Trophoblast cell (in vitro differentiated cells and primary cell): ENCODE measurements around the gene VAV3.
A peak's percentile ranks its signal among the peaks of the same experiment; 100 is the strongest.

Experiments
- DNase-seq, 2 donors: peaks; one replicate each; pipeline ENCODE4 v3.0.0-alpha.2; 2016
- H2AFZ ChIP-seq: 2 replicates; pipeline ENCODE4 v1.6.1; 2013; ENCODE audit warnings: low read length, moderate library complexity, mild to moderate bottlenecking; ENCODE audit not compliant: insufficient read depth, poor library complexity
- H2AK5ac ChIP-seq: 2 replicates; pipeline ENCODE4 v1.6.1; 2013; ENCODE audit warnings: mild to moderate bottlenecking, low read length
- H2BK120ac ChIP-seq: 2 replicates; pipeline ENCODE4 v1.6.1; 2013; ENCODE audit warnings: low read length, mild to moderate bottlenecking, moderate library complexity; ENCODE audit not compliant: insufficient read depth, poor library complexity
- H2BK12ac ChIP-seq: 2 replicates; pipeline ENCODE4 v1.6.1; 2013; ENCODE audit warnings: mild to moderate bottlenecking, low read length, moderate library complexity
- H2BK5ac ChIP-seq: 2 replicates; pipeline ENCODE4 v1.6.1; 2013; ENCODE audit warnings: low read length, low read depth, moderate library complexity, mild to moderate bottlenecking; ENCODE audit not compliant: poor library complexity
- H3K14ac ChIP-seq: 2 replicates; pipeline ENCODE4 v1.6.1; 2013; ENCODE audit warnings: mild to moderate bottlenecking, low read length
- H3K18ac ChIP-seq: 2 replicates; pipeline ENCODE4 v1.6.1; 2013; ENCODE audit warnings: mild to moderate bottlenecking, low read length
- H3K23ac ChIP-seq: 2 replicates; pipeline ENCODE4 v1.6.1; 2013; ENCODE audit warnings: low read length
- H3K27ac ChIP-seq: 2 replicates; pipeline ENCODE4 v1.5.1; 2013; ENCODE audit warnings: low read depth, mild to moderate bottlenecking, inconsistent platforms, low read length, moderate library complexity
- H3K27me3 ChIP-seq: 2 replicates; pipeline ENCODE4 v1.6.1; 2013; ENCODE audit warnings: inconsistent platforms, mild to moderate bottlenecking, low read length, moderate library complexity; ENCODE audit not compliant: insufficient read depth
- H3K36me3 ChIP-seq, 2 experiments: 1 replicate in 1 of 2; 2 replicates in 1 of 2; pipeline ENCODE4 v1.6.1; 2013; ENCODE audit warnings: low read length in 2 of 2, mild to moderate bottlenecking in 2 of 2, moderate library complexity in 1 of 2; ENCODE audit not compliant: insufficient read depth in 2 of 2, control insufficient read depth in 1 of 2
- H3K4ac ChIP-seq: 2 replicates; pipeline ENCODE4 v1.6.1; 2013; ENCODE audit warnings: low read depth, mild to moderate bottlenecking, low read length, moderate library complexity
- H3K4me1 ChIP-seq, 2 experiments: 1 replicate in 1 of 2; 2 replicates in 1 of 2; pipeline ENCODE4 v1.6.1; 2013; ENCODE audit warnings: low read length in 2 of 2, mild to moderate bottlenecking in 2 of 2, moderate library complexity in 1 of 2; ENCODE audit not compliant: insufficient read depth in 2 of 2, control insufficient read depth in 1 of 2
- H3K4me2 ChIP-seq: 2 replicates; pipeline ENCODE4 v1.6.1; 2013; ENCODE audit warnings: inconsistent platforms, mild to moderate bottlenecking, low read length, moderate library complexity
- H3K4me3 ChIP-seq: 2 replicates; pipeline ENCODE4 v1.5.1; 2013; ENCODE audit warnings: mild to moderate bottlenecking, low read depth, low read length, inconsistent platforms
- H3K79me1 ChIP-seq: one replicate; pipeline ENCODE4 v1.6.1; 2013; ENCODE audit warnings: low read length
- H3K79me2 ChIP-seq: 2 replicates; pipeline ENCODE4 v1.6.1; 2013; ENCODE audit warnings: low read length, mild to moderate bottlenecking; ENCODE audit not compliant: control insufficient read depth, insufficient read depth, poor library complexity
- H3K9ac ChIP-seq: 2 replicates; pipeline ENCODE4 v1.6.1; 2013; ENCODE audit warnings: mild to moderate bottlenecking, low read length
- H3K9me3 ChIP-seq: 2 replicates; pipeline ENCODE4 v1.6.1; 2013; ENCODE audit warnings: low read depth, mild to moderate bottlenecking, control low read depth, inconsistent platforms, low read length; ENCODE audit not compliant: insufficient read depth
- H4K12ac ChIP-seq: 2 replicates; pipeline ENCODE4 v1.6.1; 2013; ENCODE audit warnings: low read depth, mild to moderate bottlenecking, low read length, moderate library complexity
- H4K8ac ChIP-seq: 2 replicates; pipeline ENCODE4 v1.6.1; 2013; ENCODE audit warnings: low read depth, mild to moderate bottlenecking, low read length, moderate library complexity
- H4K91ac ChIP-seq: one replicate; pipeline ENCODE4 v1.6.1; 2013; ENCODE audit warnings: low read depth, mild to moderate bottlenecking, low read length, moderate library complexity
- WGBS: extraction: QIAGEN DNeasy Blood & Tissue Kit; methylation state at CpG from one replicate; pipeline ENCODE4 v1.1.7; 2013; ENCODE audit warnings: missing lambda C conversion rate; ENCODE audit not compliant: insufficient read length, insufficient coverage; ENCODE audit errors: extremely low coverage; 5-methylcytosine and 5-hydroxymethylcytosine counted together

The VAV3 gene

GRCh38 chr1:107546576-107546975 is 418.4 kb downstream of the VAV3 start:
- no peak overlapping the region for H3K27ac ChIP-seq
- no CpG with 5 or more reads among the region's 4 CpGs for WGBS
- no peak overlapping the region for H3K14ac ChIP-seq

DNA sequence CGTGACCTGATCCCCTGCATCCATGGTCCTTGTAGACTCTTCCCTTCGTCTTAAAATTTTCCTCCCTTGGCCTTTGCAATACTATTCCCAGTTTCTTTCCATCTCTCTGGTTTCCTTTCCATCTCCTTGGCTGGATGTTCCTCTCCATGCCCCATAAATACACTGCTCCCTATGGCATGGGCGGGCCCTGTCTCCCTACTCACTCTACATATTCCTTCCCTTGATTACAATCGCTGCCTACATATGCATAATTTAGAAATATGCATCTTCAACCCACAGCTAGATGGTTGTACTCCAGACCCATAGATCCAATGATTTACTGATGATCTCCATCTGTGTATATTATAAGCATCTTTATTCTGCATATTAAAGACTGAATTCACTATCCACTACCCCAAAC is 419.1 kb downstream of the VAV3 start:
- no peak overlapping the region for H4K8ac ChIP-seq
- H2AK5ac ChIP-seq = no peak overlapping the region
- no peak overlapping the region for H3K27ac ChIP-seq
- no peak overlapping the region for H2AFZ ChIP-seq
- H2BK120ac ChIP-seq = no peak overlapping the region
- H3K18ac ChIP-seq = no peak overlapping the region
- H3K4ac ChIP-seq = no peak overlapping the region
- H3K4me2 ChIP-seq = no peak overlapping the region
- H4K91ac ChIP-seq = no peak overlapping the region
- H3K4me3 ChIP-seq = no peak overlapping the region
- no peak overlapping the region for H2BK5ac ChIP-seq
- H3K9ac ChIP-seq = no peak overlapping the region
- no peak overlapping the region for H4K12ac ChIP-seq
- H3K14ac ChIP-seq = no peak overlapping the region
- no peak overlapping the region for H2BK12ac ChIP-seq
- no peak for DNase-seq
- no CpG with 5 or more reads among the region's 4 CpGs for WGBS
- H3K36me3 ChIP-seq = no peaks in the 10 kb centered on the region
- no peaks in the 10 kb centered on the region for H3K9me3 ChIP-seq
- no peaks in the 10 kb centered on the region for H3K27me3 ChIP-seq
- H3K4me1 ChIP-seq = no peaks in the 10 kb centered on the region
- no peaks in the 10 kb centered on the region for H3K79me1 ChIP-seq
- H3K79me2 ChIP-seq = no peaks in the 10 kb centered on the region
- no peak overlapping the region for H3K23ac ChIP-seq

More at GRCh38 chr1:107546576-107546975, 418.4 kb downstream of the VAV3 start:
- Histone ChIP-seq H2BK12ac (no peak overlapping the region), H4K8ac (no peak overlapping the region), H4K91ac (no peak overlapping the region), H3K4me3 (no peak overlapping the region), H3K4me1 (no peaks in the 10 kb centered on the region), H2AFZ (no peak overlapping the region), H3K4me2 (no peak overlapping the region), H3K9ac (no peak overlapping the region), H3K79me2 (no peaks in the 10 kb centered on the region), H3K9me3 (no peaks in the 10 kb centered on the region), H3K18ac (no peak overlapping the region), H2AK5ac (no peak overlapping the region), H4K12ac (no peak overlapping the region), H3K36me3 (no peaks in the 10 kb centered on the region), H3K79me1 (no peaks in the 10 kb centered on the region), H3K27me3 (no peaks in the 10 kb centered on the region), H2BK5ac (no peak overlapping the region), H2BK120ac (no peak overlapping the region), H3K4ac (no peak overlapping the region), H3K23ac (no peak overlapping the region)
- DNase-seq = peak in 1 of 2 donors; percentile 59

DNA sequence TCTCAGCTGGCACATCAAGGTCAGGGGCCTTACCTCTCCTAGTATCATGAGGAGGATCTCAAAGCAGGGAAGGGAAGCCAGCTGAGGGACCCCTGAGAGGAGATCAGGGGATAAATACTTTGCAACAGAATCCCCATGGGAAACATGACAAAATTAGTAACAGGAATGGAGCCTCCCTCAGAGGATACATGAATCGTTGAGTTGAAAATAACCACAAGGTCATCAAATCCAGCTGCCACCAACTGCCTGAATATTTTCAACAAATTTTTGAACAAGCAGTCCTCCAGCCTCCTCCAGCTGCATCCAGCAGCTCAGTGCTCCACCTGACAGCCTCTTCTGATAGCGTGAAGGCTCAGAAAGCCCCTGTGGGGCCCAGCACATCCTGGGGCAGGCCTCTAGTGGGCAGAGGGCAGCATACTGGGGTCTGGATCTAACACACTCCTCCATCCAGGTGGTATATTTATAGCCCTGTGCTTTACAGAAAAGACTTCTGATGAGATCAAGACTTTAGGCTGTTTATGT is 419.9 kb downstream of the VAV3 start:
- H4K8ac ChIP-seq = no peak overlapping the region
- no peak overlapping the region for H2BK12ac ChIP-seq
- H3K14ac ChIP-seq = no peak overlapping the region
- H3K27ac ChIP-seq = no peak overlapping the region
- H3K4ac ChIP-seq = no peak overlapping the region
- no peak overlapping the region for H2BK5ac ChIP-seq
- no peak overlapping the region for H2AFZ ChIP-seq
- no peak overlapping the region for H2AK5ac ChIP-seq
- no peak for DNase-seq
- no peak overlapping the region for H3K4me2 ChIP-seq
- H3K4me3 ChIP-seq = no peak overlapping the region
- no peak overlapping the region for H4K91ac ChIP-seq
- no peak overlapping the region for H2BK120ac ChIP-seq
- no peak overlapping the region for H4K12ac ChIP-seq
- WGBS = no CpG with 5 or more reads among the region's 2 CpGs
- no peaks in the 10 kb centered on the region for H3K36me3 ChIP-seq
- no peaks in the 10 kb centered on the region for H3K79me2 ChIP-seq
- H3K9me3 ChIP-seq = no peaks in the 10 kb centered on the region
- no peak overlapping the region for H3K9ac ChIP-seq
- H3K4me1 ChIP-seq = no peaks in the 10 kb centered on the region
- no peaks in the 10 kb centered on the region for H3K27me3 ChIP-seq
- H3K18ac ChIP-seq = no peak overlapping the region
- H3K79me1 ChIP-seq = no peaks in the 10 kb centered on the region
- no peak overlapping the region for H3K23ac ChIP-seq

DNA sequence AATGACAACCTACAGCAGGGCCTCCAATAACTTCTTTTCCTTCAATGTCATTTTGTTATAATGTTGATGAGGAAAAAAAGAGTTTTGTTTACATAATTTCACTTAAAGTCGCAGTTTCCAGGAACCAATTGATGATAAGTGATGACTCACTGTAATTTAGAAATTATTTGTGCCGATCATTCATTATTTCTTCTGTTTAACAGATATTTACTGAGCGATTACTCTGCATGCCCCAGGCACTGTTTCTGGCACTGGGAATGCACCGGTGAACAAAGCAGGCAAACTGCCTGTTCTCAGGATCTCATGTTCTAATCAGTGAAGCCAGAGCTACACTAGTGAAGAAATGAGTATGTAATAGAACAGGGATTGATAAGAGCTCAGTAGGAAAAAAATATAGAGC is 420.7 kb downstream of the VAV3 start:
- Histone ChIP-seq H2AFZ (no peak overlapping the region), H3K4me3 (no peak overlapping the region), H3K4me2 (no peak overlapping the region), H3K36me3 (no peaks in the 10 kb centered on the region), H3K14ac (no peak overlapping the region), H3K4me1 (no peaks in the 10 kb centered on the region), H2BK120ac (no peak overlapping the region), H3K9me3 (no peaks in the 10 kb centered on the region), H3K18ac (no peak overlapping the region), H3K79me2 (no peaks in the 10 kb centered on the region), H4K91ac (no peak overlapping the region), H3K9ac (no peak overlapping the region), H2BK5ac (no peak overlapping the region), H4K8ac (no peak overlapping the region), H2BK12ac (no peak overlapping the region), H3K27ac (no peak overlapping the region), H2AK5ac (no peak overlapping the region), H3K4ac (no peak overlapping the region), H3K23ac (no peak overlapping the region), H4K12ac (no peak overlapping the region), H3K79me1 (no peaks in the 10 kb centered on the region), H3K27me3 (no peaks in the 10 kb centered on the region)
- WGBS = no CpG with 5 or more reads among the region's 4 CpGs
- no peak for DNase-seq
